Tibial artery (tissue), 4 donors: Measurements from ENCODE around the gene URAD.
A peak's percentile ranks its signal among the peaks of the same experiment; 100 is the strongest.

ENCODE experiments used
- DNase-seq, 2 donors: peaks; one replicate each; pipeline ENCODE4 v3.0.0-alpha.2; 2019
- H3K27ac ChIP-seq, 2 donors: fragments of 200-600 bp; sonication (generic) in 1 of 2; 1 replicate in 1 of 2; 2 replicates in 1 of 2; pipeline ENCODE4 v1.5.1; 2018 to 2019; ENCODE audit warnings: mild to moderate bottlenecking in 1 of 2
- H3K27me3 ChIP-seq, 2 donors: fragments of 200-600 bp; sonication (generic) in 1 of 2; one replicate each; pipeline versions ENCODE4 v1.5.1 to v1.6.0; 2016 to 2019
- H3K36me3 ChIP-seq, 3 donors: fragments of 200-600 bp; sonication (generic) in 2 of 3; one replicate each; pipeline ENCODE4 v1.5.1; 2016 to 2019; ENCODE audit warnings: mild to moderate bottlenecking in 2 of 3
- H3K4me1 ChIP-seq, 4 donors: fragments of 200-600 bp; sonication (generic) in 2 of 4; 1 replicate in 3 of 4; 2 replicates in 1 of 4; pipeline ENCODE4 v1.5.1; 2016 to 2019
- H3K4me3 ChIP-seq, 2 donors: fragments of 200-600 bp; sonication (generic) in 1 of 2; 1 replicate in 1 of 2; 2 replicates in 1 of 2; pipeline ENCODE4 v1.5.1; 2018 to 2019; ENCODE audit warnings: mild to moderate bottlenecking in 2 of 2
- H3K9me3 ChIP-seq, 3 donors: fragments of 200-600 bp; sonication (generic) in 1 of 3; one replicate each; pipeline ENCODE4 v1.5.1; 2016 to 2019
- CTCF ChIP-seq, 2 experiments: fragments of 200-600 bp in 1 of 2; fragments of 450-650 bp in 1 of 2; IDR thresholded peaks; one replicate each; pipeline ENCODE4 v1.5.1; 2017 to 2019; ENCODE audit warnings: antibody characterized with exemption in 2 of 2, mild to moderate bottlenecking in 1 of 2, moderate library complexity in 1 of 2
- intact Hi-C: fragments of 100-400 bp; cut with DNase I; formaldehyde crosslinking; loops from one replicate; pipeline ENCODE4 v1.15.0; 2023; ENCODE audit warnings: low total_unique reads

Gene URAD

GRCh38 chr13:27979765-27980279 lies 8.7 kb downstream of the URAD start:
- no peak for DNase-seq
- intact Hi-C loops = loop anchor here (10.0 kb wide), 1 partner anchor 445 kb away; no protein-coding TSS in a partner anchor
- no peak overlapping the region for H3K27ac ChIP-seq
- peaks cover 0 to 43% (median 30%) of the 10 kb centered on the region in 4 donors for H3K4me1 ChIP-seq
- H3K9me3 ChIP-seq = no peaks in the 10 kb centered on the region
- no peak for TF ChIP-seq CTCF (IDR thresholded peaks at IDR 0.05)
- no peak overlapping the region for H3K4me3 ChIP-seq
- no peaks in the 10 kb centered on the region for H3K36me3 ChIP-seq
- peaks cover 0 to 87% of the 10 kb centered on the region in 2 donors for H3K27me3 ChIP-seq

- intact Hi-C loops = no loop called here
- peak in 1 of 2 donors; percentile 12 for DNase-seq
- H3K27me3 ChIP-seq = peaks cover 0 to 94% of the 10 kb centered on the region in 2 donors
These were observed 9.4 kb downstream of the URAD start for GRCh38 chr13:27979001-27979643.

GRCh38 chr13:27978301-27978968 lies 10.1 kb downstream of the URAD start:
- peak overlapping the region in 1 of 2 donors; percentile 6 for H3K4me3 ChIP-seq
- no peaks in the 10 kb centered on the region for H3K36me3 ChIP-seq
- peak in 1 of 2 donors; percentile 35 for DNase-seq
- H3K27ac ChIP-seq = no peak overlapping the region
- intact Hi-C loops = no loop called here
- TF ChIP-seq CTCF (IDR thresholded peaks at IDR 0.05) = no peak
- peaks cover 0 to 98% of the 10 kb centered on the region in 2 donors for H3K27me3 ChIP-seq
- H3K9me3 ChIP-seq = no peaks in the 10 kb centered on the region
- peaks cover 0 to 43% (median 30%) of the 10 kb centered on the region in 4 donors for H3K4me1 ChIP-seq

More at GRCh38 chr13:27979001-27979643, 9.4 kb downstream of the URAD start:
- Histone ChIP-seq H3K9me3 (no peaks in the 10 kb centered on the region), H3K27ac (no peak overlapping the region), H3K36me3 (no peaks in the 10 kb centered on the region), H3K4me1 (peaks cover 0 to 43% (median 30%) of the 10 kb centered on the region in 4 donors), H3K4me3 (no peak overlapping the region)
- TF ChIP-seq CTCF (IDR thresholded peaks at IDR 0.05) = no peak

GRCh38 chr13:27977476-27978300 lies 10.8 kb downstream of the URAD start:
- H3K4me3 ChIP-seq = peak overlapping the region in 1 of 2 donors; percentile 6
- peaks cover 0 to 100% of the 10 kb centered on the region in 2 donors for H3K27me3 ChIP-seq
- no peak for TF ChIP-seq CTCF (IDR thresholded peaks at IDR 0.05)
- no peak overlapping the region for H3K27ac ChIP-seq
- no peaks in the 10 kb centered on the region for H3K36me3 ChIP-seq
- H3K4me1 ChIP-seq = peaks cover 0 to 43% (median 30%) of the 10 kb centered on the region in 4 donors
- peak in 1 of 2 donors; percentile 20 for DNase-seq
- H3K9me3 ChIP-seq = no peaks in the 10 kb centered on the region
- intact Hi-C loops = no loop called here

GRCh38 chr13:27976362-27977091 lies 12.0 kb downstream of the URAD start:
- Histone ChIP-seq H3K27ac (no peak overlapping the region), H3K4me3 (no peak overlapping the region), H3K27me3 (peaks cover 0 to 100% of the 10 kb centered on the region in 2 donors), H3K4me1 (peaks cover 0 to 43% (median 30%) of the 10 kb centered on the region in 4 donors), H3K9me3 (no peaks in the 10 kb centered on the region), H3K36me3 (no peaks in the 10 kb centered on the region)
- DNase-seq = peak in 1 of 2 donors; percentile 28
- intact Hi-C loops = no loop called here
- no peak for TF ChIP-seq CTCF (IDR thresholded peaks at IDR 0.05)
